D721Med (cell line): ENCODE data around the gene ANKRD13D.

Experiments used
- DNase-seq: peaks from one replicate; pipeline ENCODE4 v3.0.0; 2011; ENCODE audit warnings: low spot score; ENCODE audit not compliant: insufficient read length
- FAIRE-seq: peaks from 2 replicates; lab custom pipeline; 2011; peaks lifted over from hg19 to GRCh38; lab: Jason Lieb, UNC
- TF ChIP-seq, protein P1 (sequence below): IDR thresholded peaks from 2 replicates; pipeline ENCODE4 v1.5.1; 2012; ENCODE audit warnings: mild to moderate bottlenecking, control low read depth; ENCODE audit not compliant: insufficient read depth; ENCODE audit errors: missing control alignments

ANKRD13D gene

GRCh38 chr11:67247946-67248550, 41.1 kb upstream of the ANKRD13D start:
- TF ChIP-seq, protein P1, sequence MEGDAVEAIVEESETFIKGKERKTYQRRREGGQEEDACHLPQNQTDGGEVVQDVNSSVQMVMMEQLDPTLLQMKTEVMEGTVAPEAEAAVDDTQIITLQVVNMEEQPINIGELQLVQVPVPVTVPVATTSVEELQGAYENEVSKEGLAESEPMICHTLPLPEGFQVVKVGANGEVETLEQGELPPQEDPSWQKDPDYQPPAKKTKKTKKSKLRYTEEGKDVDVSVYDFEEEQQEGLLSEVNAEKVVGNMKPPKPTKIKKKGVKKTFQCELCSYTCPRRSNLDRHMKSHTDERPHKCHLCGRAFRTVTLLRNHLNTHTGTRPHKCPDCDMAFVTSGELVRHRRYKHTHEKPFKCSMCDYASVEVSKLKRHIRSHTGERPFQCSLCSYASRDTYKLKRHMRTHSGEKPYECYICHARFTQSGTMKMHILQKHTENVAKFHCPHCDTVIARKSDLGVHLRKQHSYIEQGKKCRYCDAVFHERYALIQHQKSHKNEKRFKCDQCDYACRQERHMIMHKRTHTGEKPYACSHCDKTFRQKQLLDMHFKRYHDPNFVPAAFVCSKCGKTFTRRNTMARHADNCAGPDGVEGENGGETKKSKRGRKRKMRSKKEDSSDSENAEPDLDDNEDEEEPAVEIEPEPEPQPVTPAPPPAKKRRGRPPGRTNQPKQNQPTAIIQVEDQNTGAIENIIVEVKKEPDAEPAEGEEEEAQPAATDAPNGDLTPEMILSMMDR, result no peak
- FAIRE-seq (no peak), DNase-seq (no peak)

- TF ChIP-seq, protein P1, result no peak
- no peak for DNase-seq
- no peak for FAIRE-seq
Measured at GRCh38 chr11:67248653-67249052, 40.5 kb upstream of the ANKRD13D start.

DNA sequence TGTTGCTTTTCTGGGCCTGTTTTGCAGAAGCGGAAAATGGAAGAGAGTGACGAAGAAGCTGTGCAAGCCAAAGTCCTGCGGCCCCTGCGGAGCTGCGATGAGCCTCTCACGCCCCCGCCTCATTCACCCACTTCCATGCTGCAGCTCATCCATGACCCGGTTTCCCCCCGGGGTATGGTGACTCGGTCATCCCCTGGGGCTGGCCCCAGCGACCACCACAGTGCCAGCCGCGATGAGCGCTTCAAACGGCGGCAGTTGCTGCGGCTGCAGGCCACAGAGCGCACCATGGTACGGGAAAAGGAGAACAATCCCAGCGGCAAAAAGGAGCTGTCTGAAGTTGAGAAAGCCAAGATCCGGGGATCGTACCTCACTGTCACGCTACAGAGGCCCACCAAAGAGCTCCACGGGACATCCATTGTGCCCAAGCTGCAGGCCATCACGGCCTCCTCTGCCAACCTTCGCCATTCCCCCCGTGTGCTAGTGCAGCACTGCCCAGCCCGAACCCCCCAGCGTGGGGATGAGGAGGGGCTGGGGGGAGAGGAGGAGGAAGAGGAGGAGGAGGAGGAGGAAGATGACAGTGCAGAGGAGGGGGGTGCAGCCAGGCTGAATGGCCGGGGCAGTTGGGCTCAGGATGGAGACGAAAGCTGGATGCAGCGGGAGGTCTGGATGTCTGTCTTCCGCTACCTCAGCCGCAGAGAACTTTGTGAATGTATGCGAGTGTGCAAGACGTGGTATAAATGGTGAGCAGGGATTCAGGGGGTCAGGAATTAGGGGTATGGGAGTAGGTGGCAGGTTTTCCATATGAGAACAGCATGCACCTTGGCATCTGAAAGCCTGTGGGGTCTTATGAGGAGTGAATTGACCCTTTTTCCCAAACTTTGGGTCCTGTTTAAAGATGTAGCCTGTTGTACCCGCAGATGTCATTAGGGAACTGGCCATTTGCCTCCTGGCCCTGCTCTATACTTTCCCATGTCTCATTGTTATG, 38.8 kb upstream of the ANKRD13D start:
- DNase-seq (no peak), FAIRE-seq (no peak)
- TF ChIP-seq, protein P1, result no peak

DNA sequence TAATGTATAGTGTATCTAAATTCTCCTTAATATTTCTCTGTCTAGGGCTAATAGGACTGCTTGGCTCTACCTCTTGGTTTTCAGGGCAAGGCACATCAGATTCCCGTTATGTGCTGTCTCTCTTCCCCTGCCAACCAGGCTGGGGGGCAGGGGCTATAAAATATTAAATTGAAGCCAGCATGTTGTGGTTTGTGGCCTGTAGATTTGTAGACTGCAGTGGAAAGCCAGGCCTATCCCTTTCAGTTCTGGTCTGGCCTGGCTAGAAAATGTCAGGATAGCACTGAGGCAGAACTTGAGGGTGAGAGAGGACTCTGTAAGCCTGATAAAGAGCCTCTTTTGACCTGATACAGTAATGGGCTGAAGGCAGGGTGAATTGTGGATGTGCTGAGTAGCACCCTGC, 37.3 kb upstream of the ANKRD13D start:
- no peak for FAIRE-seq
- no peak for DNase-seq
- TF ChIP-seq, protein P1, result no peak

GRCh38 chr11:67252831-67253239, 36.3 kb upstream of the ANKRD13D start:
- no peak for DNase-seq
- no peak for FAIRE-seq
- TF ChIP-seq, protein P1, result peak; percentile 29

DNA sequence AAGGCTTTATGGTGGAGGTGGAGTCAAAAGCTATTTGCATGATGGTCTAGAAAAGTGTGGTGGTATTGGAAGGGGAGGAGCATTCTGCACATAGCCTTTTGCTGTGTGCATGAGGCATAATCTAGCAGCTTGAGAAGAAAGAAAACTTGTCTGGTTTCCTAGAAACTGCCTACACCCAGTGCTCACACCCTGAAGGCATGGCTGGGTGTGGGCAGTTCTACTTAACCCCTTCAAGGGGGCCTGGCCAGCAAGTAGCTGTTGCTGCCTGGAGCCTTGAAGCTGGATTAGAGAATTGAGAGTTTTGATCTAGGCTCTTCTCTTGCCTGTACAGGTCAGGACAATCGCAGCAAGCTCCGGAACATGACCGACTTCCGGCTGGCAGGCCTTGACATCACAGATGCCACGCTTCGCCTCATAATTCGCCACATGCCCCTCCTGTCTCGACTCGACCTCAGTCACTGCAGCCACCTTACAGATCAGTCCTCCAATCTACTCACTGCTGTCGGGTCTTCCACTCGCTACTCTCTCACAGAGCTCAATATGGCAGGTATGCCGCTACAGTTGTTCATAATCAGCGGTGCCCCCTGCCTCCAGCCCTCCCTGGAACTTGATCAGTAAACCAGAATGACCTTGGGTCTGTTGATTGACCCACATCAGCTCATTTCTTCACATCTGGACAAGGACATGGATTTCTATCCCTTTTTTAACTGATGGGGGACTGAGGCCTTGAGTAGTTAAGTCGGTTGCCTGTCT, 35.1 kb upstream of the ANKRD13D start:
- FAIRE-seq, result no peak
- TF ChIP-seq, protein P1, result no peak
- no peak for DNase-seq
